ENCODE data around the gene SUSD4. TPM values are rescaled to one million over a fixed set of nuclear protein-coding genes. Genes with fewer than 3 reads are reported as not detected.

Gene SUSD4
- total RNA-seq, 6 experiments from 2014 or later = 1.3 to 5.9 (median 2.8) TPM

GRCh38 chr1:223230161-223230881 is 133.7 kb downstream of the SUSD4 start:
- Histone ChIP-seq H3K9me3 (no peaks in the 10 kb centered on the region), H3K36me3 (no peaks in the 10 kb centered on the region), H3K27ac (no peak overlapping the region), H3K27me3 (no peaks in the 10 kb centered on the region), H3K4me1 (no peaks in the 10 kb centered on the region), H3K4me3 (no peak overlapping the region)
- intact Hi-C loops (cut with DNase I) = no loop called here
- 76% methylated on average over 5 of the region's 11 CpGs for WGBS (ENCODE audit: insufficient coverage, low coverage, low lambda C conversion rate, missing lambda C conversion rate)
- no peak for ATAC-seq
- TF ChIP-seq POLR2A (IDR thresholded peaks at IDR 0.05) = no peak
- no peak for TF ChIP-seq CTCF (IDR thresholded peaks at IDR 0.05)
- peak in 1 of 3 donors; percentile 19 for DNase-seq

GRCh38 chr1:223229756-223230155 is 134.2 kb downstream of the SUSD4 start:
- peak in 1 of 3 donors; percentile 24 for DNase-seq
- intact Hi-C loops (cut with DNase I) = no loop called here
- Histone ChIP-seq H3K4me1 (no peaks in the 10 kb centered on the region), H3K4me3 (no peak overlapping the region), H3K36me3 (no peaks in the 10 kb centered on the region), H3K27me3 (no peaks in the 10 kb centered on the region), H3K9me3 (no peaks in the 10 kb centered on the region), H3K27ac (no peak overlapping the region)
- TF ChIP-seq CTCF (IDR thresholded peaks at IDR 0.05) = no peak
- ATAC-seq = no peak
- 37% methylated on average over 2 of the region's 3 CpGs for WGBS (ENCODE audit: insufficient coverage, low coverage, low lambda C conversion rate, missing lambda C conversion rate)

- ATAC-seq (no peak), DNase-seq (peak in 1 of 3 donors; percentile 40)
- Histone ChIP-seq H3K9me3 (no peaks in the 10 kb centered on the region), H3K4me3 (no peak overlapping the region), H3K4me1 (no peaks in the 10 kb centered on the region), H3K36me3 (no peaks in the 10 kb centered on the region), H3K27me3 (no peaks in the 10 kb centered on the region), H3K27ac (no peak overlapping the region)
- TF ChIP-seq POLR2A (IDR thresholded peaks at IDR 0.05) (no peak), CTCF (IDR thresholded peaks at IDR 0.05) (no peak)
- WGBS (ENCODE audit: insufficient coverage, low coverage, low lambda C conversion rate, missing lambda C conversion rate) = 87% methylated on average over 9 of the region's 12 CpGs
- intact Hi-C loops (cut with DNase I) = no loop called here
Observed at GRCh38 chr1:223228931-223229528, 134.9 kb downstream of the SUSD4 start.

- DNase-seq (peak in 1 of 3 donors; percentile 28), ATAC-seq (no peak)
- H3K4me3 ChIP-seq = no peak overlapping the region
- no peaks in the 10 kb centered on the region for H3K9me3 ChIP-seq
- H3K36me3 ChIP-seq = no peaks in the 10 kb centered on the region
- WGBS (ENCODE audit: insufficient coverage, low coverage, low lambda C conversion rate, missing lambda C conversion rate) = 100% methylated on average over 2 of the region's 2 CpGs
- H3K27ac ChIP-seq = no peak overlapping the region
- intact Hi-C loops (cut with DNase I) = no loop called here
- H3K27me3 ChIP-seq = no peaks in the 10 kb centered on the region
- no peaks in the 10 kb centered on the region for H3K4me1 ChIP-seq
- no peak for TF ChIP-seq POLR2A (IDR thresholded peaks at IDR 0.05)
- no peak for TF ChIP-seq CTCF (IDR thresholded peaks at IDR 0.05)
Observed at GRCh38 chr1:223228201-223228600, 135.8 kb downstream of the SUSD4 start.

All from right lobe of liver (tissue), 6 donors.